ENCODE measurements around the gene NCOR1.

DNA sequence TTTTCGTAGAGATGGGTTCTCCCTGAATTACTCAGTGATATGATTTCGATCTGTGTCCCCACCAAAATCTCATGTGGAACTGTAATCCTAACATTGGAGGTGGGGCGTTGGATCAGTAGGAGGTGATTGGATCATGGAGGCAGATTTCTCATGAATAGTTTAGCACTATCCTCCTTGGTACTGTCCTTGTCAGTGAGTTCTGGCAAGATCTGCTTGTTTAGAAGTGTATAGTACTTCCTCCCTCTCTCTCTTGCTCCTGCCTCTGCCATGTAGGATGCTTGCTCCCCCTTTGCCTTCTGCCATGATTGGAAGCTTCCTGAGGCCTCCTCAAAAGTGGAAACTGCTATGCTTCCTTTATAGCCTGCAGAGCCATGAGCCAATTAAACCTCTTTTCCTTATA lies 24.6 kb upstream of the NCOR1 start:
- TF ChIP-seq, protein P1, sequence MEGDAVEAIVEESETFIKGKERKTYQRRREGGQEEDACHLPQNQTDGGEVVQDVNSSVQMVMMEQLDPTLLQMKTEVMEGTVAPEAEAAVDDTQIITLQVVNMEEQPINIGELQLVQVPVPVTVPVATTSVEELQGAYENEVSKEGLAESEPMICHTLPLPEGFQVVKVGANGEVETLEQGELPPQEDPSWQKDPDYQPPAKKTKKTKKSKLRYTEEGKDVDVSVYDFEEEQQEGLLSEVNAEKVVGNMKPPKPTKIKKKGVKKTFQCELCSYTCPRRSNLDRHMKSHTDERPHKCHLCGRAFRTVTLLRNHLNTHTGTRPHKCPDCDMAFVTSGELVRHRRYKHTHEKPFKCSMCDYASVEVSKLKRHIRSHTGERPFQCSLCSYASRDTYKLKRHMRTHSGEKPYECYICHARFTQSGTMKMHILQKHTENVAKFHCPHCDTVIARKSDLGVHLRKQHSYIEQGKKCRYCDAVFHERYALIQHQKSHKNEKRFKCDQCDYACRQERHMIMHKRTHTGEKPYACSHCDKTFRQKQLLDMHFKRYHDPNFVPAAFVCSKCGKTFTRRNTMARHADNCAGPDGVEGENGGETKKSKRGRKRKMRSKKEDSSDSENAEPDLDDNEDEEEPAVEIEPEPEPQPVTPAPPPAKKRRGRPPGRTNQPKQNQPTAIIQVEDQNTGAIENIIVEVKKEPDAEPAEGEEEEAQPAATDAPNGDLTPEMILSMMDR (IDR thresholded peaks at IDR 0.05; ENCODE audit: insufficient read depth, low read length, poor library complexity, severe bottlenecking), result no peak
- TF ChIP-seq EZH2phosphoT487 (conservative IDR thresholded peaks at IDR 0.05; ENCODE audit: low read length), result no peak
